ENCODE measurements around the gene MAIP1.

DNA sequence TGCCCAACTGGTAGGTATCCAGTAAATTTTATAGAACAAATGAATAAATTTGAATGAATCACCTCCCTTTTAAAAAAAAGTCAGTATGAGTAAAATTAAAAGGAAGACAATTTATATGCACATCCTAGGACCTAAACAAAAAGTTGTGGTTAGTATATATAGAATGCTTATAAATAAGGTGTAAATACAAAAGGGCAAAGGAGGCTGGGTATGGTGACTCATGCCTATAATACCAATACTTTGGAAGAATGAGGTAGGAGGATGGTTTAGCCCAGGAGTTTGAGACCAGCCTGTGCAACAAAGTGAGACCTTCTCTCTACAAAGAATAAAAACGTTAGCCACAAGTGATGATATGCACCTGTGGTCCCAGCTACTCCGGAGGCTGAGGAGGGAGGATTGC is 31.5 kb upstream of the MAIP1 start:
- TF ChIP-seq POLR2AphosphoS5 (IDR thresholded peaks at IDR 0.05; ENCODE audit: low read depth, low read length) (no peak), POLR2A (IDR thresholded peaks at IDR 0.05; ENCODE audit: low read depth, low read length) (no peak)

Measured in GM12892 (cell line).